GM18508 (cell line): Measurements from ENCODE around the gene RPAP3.

Experiments used
- ATAC-seq: cut with Tn5 transposase; IDR thresholded peaks from one replicate; pipeline ENCODE4 v1.9.1; 2021; ENCODE audit warnings: moderate number of reproducible peaks; ENCODE audit not compliant: insufficient read depth, unreplicated experiment

The RPAP3 gene

DNA sequence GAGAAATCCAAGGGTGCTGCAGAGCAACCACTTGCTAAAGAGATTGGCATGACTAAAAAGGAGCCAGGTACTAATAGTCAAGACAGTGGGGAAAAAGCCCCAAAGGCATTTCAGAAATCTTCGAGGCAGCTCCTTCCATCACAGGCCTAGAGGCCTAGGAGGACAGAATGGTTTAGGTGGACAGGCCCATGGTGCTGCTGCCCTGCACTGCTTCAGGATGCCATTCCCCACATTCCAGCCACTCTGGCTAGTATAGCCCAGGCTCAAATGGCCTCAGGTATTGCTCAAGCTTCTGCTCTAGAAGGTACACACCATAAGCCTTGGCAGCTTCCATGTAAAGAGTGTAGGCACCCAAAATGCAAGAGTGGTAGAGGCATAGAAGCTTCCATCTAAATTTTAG lies 92.9 kb downstream of the RPAP3 start:
- ATAC-seq: no peak

DNA sequence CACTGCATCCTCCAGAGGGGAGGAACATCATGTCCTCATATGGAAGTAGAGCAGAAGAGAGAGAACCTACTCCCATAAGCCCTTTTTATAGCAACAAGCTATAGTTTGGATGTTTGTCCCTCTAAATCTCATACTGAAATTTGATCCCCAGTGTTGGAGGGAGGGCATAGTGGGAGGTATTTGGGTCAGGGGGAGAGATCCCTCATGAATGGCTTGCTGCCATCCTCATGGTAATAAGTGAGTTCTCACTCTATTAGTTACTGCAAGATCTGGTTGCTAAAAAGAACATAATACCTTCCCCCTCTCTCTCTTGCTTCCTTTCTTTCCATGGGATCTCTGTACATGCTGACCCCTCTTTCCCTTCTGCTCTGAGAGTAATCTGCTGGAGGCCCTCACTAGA lies 93.9 kb downstream of the RPAP3 start:
- no peak for ATAC-seq
